Measurements from ENCODE around the gene FBXO11. TPM values are rescaled to one million over a fixed set of nuclear protein-coding genes. Genes with fewer than 3 reads are reported as not detected.

FBXO11 gene
- total and polyA plus RNA-seq, 10 of the 15 experiments (the other 5 are each of a cell fraction or from before 2014, with no cell fraction given), result 5.9 to 38.9 (median 22.5) TPM

DNA sequence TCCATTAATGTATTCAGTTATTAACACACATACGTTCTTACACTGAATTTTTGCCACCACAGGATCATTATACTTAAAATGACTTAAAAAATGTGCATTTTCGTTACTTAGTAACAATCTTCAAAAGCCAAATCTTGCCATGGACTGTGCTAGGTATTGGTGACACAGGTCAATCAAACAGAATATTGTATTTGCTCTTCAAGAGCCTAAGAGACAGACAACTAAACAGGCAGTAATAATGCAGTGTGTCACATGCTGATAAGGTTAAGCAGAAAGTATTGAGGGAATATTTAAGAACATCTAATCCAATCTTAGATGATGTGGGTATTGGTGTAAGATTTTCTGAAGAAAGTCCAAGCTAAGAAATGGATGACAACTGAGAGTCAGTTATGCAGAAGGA, 56.9 kb downstream of the FBXO11 start:
- H3K4me2 ChIP-seq (ENCODE audit: control insufficient read depth, insufficient read depth), result no peak overlapping the region
- intact Hi-C loops (cut with micrococcal nuclease; ENCODE audit: unreplicated experiment) (no loop called here), in situ Hi-C loops (cut with MboI) (no loop called here)
- FAIRE-seq (no peak), DNase-seq (ENCODE audit: low read depth, low spot score) (no peak), ATAC-seq (no peak)
- H3K9ac ChIP-seq (ENCODE audit: control insufficient read depth, insufficient read depth, low read length), result no peak overlapping the region
- no peaks in the 10 kb centered on the region for H4K20me1 ChIP-seq (ENCODE audit: control insufficient read depth, insufficient read depth)
- ChIA-PET CTCF (interaction anchor here (0.9 to 2.0 kb wide), 3 partner anchors 8 to 257 kb away, joined by 3 to 11 read pairs (median 4); no protein-coding TSS in a partner anchor), SMC1A (ENCODE audit: uncharacterized antibody, unreplicated experiment) (interaction anchor here (0.8 to 1.2 kb wide), 3 partner anchors 9 to 445 kb away, joined by 3 to 4 read pairs (median 3); no protein-coding TSS in a partner anchor), POLR2A (interaction anchor here (0.5 kb wide), 2 partner anchors 45 to 164 kb away, joined by 3 to 5 read pairs; no protein-coding TSS in a partner anchor), RAD21 (ENCODE audit: unreplicated experiment) (no interaction called here)
- BruUV-seq (replicated peaks), result no TSS peak
- 97% methylated on average over 2 of the region's 2 CpGs for WGBS (ENCODE audit: insufficient coverage, insufficient replicate concordance, low lambda C conversion rate, missing lambda C conversion rate)
- H3K27me3 ChIP-seq (replicated peaks in 1 of 2; ENCODE audit: control insufficient read depth in 2 of 2, insufficient read depth in 2 of 2, low read length in 1 of 2), result no peaks in the 10 kb centered on the region
- H2AFZ ChIP-seq (ENCODE audit: control insufficient read depth, low read depth, low read length), result no peak overlapping the region
- no peak overlapping the region for H3K27ac ChIP-seq (ENCODE audit: control insufficient read depth, insufficient read depth)
- H3K4me1 ChIP-seq (ENCODE audit: control insufficient read depth, insufficient read depth, low read length), result no peaks in the 10 kb centered on the region; the same call in 1 of the 2 replicates
- H3K79me2 ChIP-seq (ENCODE audit: control insufficient read depth, insufficient read depth, low read length), result peaks cover 61% of the 10 kb centered on the region
- no peak overlapping the region for H3K4me3 ChIP-seq
- H3K9me3 ChIP-seq (replicated peaks; ENCODE audit: control insufficient read depth, insufficient read depth, low read length), result no peaks in the 10 kb centered on the region; the same call in 2 of the 3 replicates
- peaks cover 0 to 4% of the 10 kb centered on the region in 2 experiments; a peak in 2 of 4 replicates for H3K36me3 ChIP-seq (ENCODE audit: control insufficient read depth in 2 of 2, insufficient read depth in 2 of 2, low read length in 1 of 2)
- TF ChIP-seq SREBF1 (IDR thresholded peaks at IDR 0.05; ENCODE audit: low read length) (no peak), STAT3 (IDR thresholded peaks at IDR 0.05; ENCODE audit: low read depth, low read length) (no peak), KLF5 (IDR thresholded peaks at IDR 0.05; ENCODE audit: partially characterized antibody) (no peak), YY1 (IDR thresholded peaks at IDR 0.05; ENCODE audit: low read depth, low read length) (no peak), SMAD1 (IDR thresholded peaks at IDR 0.05; ENCODE audit: low read depth, partially characterized antibody) (no peak), MEF2A (IDR thresholded peaks at IDR 0.05; ENCODE audit: insufficient read depth, low read depth, low read length) (no peak), TAF1 (IDR thresholded peaks at IDR 0.05; ENCODE audit: borderline replicate concordance, low read depth, low read length) (no peak), BCL11A (IDR thresholded peaks at IDR 0.05; ENCODE audit: low read depth, low read length) (no peak)
- TF ChIP-seq, protein P1, sequence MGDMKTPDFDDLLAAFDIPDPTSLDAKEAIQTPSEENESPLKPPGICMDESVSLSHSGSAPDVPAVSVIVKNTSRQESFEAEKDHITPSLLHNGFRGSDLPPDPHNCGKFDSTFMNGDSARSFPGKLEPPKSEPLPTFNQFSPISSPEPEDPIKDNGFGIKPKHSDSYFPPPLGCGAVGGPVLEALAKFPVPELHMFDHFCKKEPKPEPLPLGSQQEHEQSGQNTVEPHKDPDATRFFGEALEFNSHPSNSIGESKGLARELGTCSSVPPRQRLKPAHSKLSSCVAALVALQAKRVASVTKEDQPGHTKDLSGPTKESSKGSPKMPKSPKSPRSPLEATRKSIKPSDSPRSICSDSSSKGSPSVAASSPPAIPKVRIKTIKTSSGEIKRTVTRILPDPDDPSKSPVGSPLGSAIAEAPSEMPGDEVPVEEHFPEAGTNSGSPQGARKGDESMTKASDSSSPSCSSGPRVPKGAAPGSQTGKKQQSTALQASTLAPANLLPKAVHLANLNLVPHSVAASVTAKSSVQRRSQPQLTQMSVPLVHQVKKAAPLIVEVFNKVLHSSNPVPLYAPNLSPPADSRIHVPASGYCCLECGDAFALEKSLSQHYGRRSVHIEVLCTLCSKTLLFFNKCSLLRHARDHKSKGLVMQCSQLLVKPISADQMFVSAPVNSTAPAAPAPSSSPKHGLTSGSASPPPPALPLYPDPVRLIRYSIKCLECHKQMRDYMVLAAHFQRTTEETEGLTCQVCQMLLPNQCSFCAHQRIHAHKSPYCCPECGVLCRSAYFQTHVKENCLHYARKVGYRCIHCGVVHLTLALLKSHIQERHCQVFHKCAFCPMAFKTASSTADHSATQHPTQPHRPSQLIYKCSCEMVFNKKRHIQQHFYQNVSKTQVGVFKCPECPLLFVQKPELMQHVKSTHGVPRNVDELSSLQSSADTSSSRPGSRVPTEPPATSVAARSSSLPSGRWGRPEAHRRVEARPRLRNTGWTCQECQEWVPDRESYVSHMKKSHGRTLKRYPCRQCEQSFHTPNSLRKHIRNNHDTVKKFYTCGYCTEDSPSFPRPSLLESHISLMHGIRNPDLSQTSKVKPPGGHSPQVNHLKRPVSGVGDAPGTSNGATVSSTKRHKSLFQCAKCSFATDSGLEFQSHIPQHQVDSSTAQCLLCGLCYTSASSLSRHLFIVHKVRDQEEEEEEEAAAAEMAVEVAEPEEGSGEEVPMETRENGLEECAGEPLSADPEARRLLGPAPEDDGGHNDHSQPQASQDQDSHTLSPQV (IDR thresholded peaks at IDR 0.05), result no peak
- TF ChIP-seq, protein P2, sequence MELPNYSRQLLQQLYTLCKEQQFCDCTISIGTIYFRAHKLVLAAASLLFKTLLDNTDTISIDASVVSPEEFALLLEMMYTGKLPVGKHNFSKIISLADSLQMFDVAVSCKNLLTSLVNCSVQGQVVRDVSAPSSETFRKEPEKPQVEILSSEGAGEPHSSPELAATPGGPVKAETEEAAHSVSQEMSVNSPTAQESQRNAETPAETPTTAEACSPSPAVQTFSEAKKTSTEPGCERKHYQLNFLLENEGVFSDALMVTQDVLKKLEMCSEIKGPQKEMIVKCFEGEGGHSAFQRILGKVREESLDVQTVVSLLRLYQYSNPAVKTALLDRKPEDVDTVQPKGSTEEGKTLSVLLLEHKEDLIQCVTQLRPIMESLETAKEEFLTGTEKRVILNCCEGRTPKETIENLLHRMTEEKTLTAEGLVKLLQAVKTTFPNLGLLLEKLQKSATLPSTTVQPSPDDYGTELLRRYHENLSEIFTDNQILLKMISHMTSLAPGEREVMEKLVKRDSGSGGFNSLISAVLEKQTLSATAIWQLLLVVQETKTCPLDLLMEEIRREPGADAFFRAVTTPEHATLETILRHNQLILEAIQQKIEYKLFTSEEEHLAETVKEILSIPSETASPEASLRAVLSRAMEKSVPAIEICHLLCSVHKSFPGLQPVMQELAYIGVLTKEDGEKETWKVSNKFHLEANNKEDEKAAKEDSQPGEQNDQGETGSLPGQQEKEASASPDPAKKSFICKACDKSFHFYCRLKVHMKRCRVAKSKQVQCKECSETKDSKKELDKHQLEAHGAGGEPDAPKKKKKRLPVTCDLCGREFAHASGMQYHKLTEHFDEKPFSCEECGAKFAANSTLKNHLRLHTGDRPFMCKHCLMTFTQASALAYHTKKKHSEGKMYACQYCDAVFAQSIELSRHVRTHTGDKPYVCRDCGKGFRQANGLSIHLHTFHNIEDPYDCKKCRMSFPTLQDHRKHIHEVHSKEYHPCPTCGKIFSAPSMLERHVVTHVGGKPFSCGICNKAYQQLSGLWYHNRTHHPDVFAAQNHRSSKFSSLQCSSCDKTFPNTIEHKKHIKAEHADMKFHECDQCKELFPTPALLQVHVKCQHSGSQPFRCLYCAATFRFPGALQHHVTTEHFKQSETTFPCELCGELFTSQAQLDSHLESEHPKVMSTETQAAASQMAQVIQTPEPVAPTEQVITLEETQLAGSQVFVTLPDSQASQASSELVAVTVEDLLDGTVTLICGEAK (IDR thresholded peaks at IDR 0.05; ENCODE audit: borderline replicate concordance), result no peak
- TF ChIP-seq, protein P3, sequence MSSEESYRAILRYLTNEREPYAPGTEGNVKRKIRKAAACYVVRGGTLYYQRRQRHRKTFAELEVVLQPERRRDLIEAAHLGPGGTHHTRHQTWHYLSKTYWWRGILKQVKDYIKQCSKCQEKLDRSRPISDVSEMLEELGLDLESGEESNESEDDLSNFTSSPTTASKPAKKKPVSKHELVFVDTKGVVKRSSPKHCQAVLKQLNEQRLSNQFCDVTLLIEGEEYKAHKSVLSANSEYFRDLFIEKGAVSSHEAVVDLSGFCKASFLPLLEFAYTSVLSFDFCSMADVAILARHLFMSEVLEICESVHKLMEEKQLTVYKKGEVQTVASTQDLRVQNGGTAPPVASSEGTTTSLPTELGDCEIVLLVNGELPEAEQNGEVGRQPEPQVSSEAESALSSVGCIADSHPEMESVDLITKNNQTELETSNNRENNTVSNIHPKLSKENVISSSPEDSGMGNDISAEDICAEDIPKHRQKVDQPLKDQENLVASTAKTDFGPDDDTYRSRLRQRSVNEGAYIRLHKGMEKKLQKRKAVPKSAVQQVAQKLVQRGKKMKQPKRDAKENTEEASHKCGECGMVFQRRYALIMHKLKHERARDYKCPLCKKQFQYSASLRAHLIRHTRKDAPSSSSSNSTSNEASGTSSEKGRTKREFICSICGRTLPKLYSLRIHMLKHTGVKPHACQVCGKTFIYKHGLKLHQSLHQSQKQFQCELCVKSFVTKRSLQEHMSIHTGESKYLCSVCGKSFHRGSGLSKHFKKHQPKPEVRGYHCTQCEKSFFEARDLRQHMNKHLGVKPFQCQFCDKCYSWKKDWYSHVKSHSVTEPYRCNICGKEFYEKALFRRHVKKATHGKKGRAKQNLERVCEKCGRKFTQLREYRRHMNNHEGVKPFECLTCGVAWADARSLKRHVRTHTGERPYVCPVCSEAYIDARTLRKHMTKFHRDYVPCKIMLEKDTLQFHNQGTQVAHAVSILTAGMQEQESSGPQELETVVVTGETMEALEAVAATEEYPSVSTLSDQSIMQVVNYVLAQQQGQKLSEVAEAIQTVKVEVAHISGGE (CRISPR knock-in tag; IDR thresholded peaks at IDR 0.05), result no peak

Data from GM12878 (cell line).